HG02943 (cell line): ENCODE results near the gene OR4S2.

ENCODE experiments used
- ATAC-seq: cut with Tn5 transposase; IDR thresholded peaks from one replicate; pipeline ENCODE4 v1.9.1; 2021; ENCODE audit warnings: mild to moderate bottlenecking, low read depth, moderate library complexity; ENCODE audit not compliant: unreplicated experiment

Gene OR4S2, protein sequence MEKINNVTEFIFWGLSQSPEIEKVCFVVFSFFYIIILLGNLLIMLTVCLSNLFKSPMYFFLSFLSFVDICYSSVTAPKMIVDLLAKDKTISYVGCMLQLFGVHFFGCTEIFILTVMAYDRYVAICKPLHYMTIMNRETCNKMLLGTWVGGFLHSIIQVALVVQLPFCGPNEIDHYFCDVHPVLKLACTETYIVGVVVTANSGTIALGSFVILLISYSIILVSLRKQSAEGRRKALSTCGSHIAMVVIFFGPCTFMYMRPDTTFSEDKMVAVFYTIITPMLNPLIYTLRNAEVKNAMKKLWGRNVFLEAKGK

GRCh38 chr11:55648027-55648426, at the start of gene OR4S2:
TSS of gene OR4S2 (plus strand) at chr11:55648327. CDS start at chr11:55650904, 2,577 bp downstream.
- ATAC-seq = no peak

GRCh38 chr11:55607545-55607944, 40.6 kb upstream of the OR4S2 start, which contains the start of gene OR4C11:
TSS of gene OR4C11 (minus strand) at chr11:55607645. CDS start at chr11:55604373, 3,272 bp downstream.
- ATAC-seq = no peak

DNA sequence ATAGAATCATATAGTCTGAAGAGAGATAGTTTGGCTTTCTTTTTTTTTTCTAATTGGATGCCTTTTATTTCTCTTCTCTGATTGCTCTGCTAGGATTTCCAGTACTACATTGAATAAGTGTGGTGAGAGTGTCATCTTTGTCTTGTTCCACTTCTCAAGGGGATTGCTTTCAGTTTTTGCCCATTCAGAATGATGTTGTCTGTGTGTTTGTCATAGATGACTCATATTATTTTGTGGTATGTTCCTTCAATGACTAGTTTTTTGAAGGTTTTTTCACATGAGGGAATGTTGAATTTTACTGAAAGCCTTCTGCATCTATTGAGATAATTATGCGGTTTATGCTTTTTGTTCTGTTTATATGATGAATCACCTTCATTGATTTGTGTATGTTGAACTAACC, 23.6 kb upstream of the OR4S2 start:
- no peak for ATAC-seq

- ATAC-seq = no peak
Measured at GRCh38 chr11:55634813-55635212, 13.3 kb upstream of the OR4S2 start, which contains the start of gene OR4P4. TSS of gene OR4P4 (plus strand) at chr11:55635113.

- no peak for ATAC-seq
Measured at GRCh38 chr11:55652560-55652959, 4.4 kb downstream of the OR4S2 start.

DNA sequence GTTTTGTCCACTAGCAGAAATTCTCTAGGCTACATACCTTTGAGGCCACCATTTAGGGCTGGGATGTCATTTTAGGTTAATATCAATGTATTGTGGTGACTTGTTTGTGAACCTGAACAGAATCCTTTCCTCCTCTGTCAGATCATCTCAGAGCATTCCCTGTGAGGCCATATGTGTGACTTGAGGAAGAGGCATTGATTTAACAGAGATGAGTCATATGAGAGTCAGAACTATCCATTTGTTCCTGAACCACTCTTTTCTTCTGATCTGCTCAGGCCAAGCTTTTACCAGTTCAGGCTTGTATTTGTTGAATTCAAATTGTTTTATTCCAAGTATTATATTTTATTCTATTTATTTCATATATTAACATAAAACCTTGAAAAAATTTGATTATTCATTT, 7.0 kb downstream of the OR4S2 start:
- no peak for ATAC-seq

- no peak for ATAC-seq
Measured at GRCh38 chr11:55658031-55658573, 10.0 kb downstream of the OR4S2 start.

DNA sequence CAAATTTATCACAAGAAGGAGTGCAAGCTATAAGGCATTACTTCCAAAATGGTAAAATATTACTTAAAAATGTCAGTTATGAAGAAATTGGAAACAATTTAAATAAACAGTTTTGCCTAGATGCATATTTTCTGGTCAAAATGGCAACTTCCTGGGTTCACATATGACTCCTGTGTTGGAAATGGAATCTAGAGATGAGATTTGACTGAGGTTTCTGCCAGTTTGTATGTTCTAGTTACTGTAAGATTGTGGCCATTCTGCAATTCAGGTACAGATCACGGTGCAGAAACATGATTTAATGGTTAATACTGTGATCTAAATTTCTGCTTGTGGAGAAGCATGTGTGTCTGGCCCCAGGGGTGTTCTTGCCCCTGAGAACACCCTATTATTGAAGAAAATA, 10.5 kb downstream of the OR4S2 start:
- no peak for ATAC-seq

DNA sequence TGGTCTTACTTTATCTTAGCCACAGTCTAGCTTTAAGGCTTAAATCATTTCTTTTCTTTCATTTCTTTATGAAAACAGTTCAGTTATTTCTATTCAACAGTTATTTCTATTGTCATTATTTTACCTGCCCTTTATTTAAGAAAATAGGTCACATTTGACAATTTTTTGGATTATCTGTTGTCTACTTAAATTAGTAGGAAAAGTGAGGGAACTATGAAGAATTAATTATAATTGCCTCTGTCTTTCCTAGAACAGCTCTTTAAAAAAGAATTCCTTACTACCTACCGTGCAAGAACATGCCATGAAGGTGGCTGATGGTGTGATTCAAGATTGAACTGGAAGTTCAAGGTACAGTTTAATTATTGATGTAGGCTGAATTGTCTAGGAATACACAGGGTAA, 13.8 kb downstream of the OR4S2 start, which contains the start of gene OR4C6:
Gene OR4C6, plus strand, starts transcription at position 301 of the 400 bp plus-strand sequence. CDS start 2,966 bp downstream, outside the sequence.
- no peak for ATAC-seq

DNA sequence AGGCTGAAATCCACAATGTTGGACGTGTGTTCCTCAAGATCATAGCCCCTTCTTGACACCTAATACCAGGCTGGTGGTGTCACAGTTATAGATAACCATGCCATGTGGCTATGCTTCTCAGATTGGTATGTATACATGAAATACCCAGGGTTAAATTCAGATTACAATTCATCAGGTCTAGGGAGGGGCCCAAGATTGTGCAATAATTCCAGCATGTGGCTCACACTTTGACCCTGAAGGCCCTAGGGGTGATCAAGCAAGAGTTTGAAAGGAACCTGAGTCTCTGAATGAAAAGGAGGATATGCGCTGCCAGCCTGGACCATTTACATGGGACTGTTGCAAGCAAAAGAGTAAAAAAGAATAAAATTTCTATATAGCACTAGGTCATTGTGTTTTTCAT, 21.2 kb downstream of the OR4S2 start:
- ATAC-seq = no peak

DNA sequence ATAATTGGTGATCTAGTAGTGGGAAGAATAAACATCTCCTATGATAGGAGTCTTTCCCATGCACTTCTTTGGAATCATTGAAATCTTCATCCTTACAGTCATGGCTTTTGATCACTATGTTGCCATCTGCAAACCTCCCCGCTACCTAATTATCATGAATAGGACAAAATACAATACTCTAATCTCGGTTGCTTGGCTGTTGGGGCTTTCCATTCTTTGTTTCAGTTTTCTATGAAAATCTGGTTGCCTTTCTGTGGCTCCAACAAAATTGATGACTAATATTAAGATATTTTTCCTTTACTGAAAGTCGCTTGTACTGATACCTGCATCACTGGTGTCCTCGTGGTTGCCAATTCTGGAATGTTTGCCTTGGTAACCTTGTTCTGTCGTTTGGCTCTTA, 25.7 kb downstream of the OR4S2 start:
- no peak for ATAC-seq

GRCh38 chr11:55697817-55698216, 49.7 kb downstream of the OR4S2 start:
- no peak for ATAC-seq

DNA sequence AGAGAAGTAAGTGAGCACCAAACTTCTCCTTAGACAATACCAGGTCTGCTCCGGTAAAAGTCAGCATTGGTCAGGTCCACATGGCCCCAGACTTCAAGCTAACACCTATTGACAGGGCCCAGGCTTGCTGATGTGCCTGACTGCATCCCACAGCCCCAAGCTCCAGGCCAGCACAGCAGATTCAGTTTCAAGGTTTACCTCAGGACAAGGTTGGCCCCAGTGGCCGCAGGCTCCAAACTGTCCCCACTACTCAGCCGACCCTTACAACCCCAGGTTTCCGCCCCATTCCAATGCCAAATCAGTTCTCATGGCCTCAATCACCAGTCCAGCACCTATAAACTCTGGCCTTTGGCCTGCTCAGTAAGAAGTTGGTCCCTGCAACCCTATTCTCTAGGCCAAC, 53.3 kb downstream of the OR4S2 start:
- no peak for ATAC-seq
